ENCODE results near the gene FMN2.

GRCh38 chr1:240117930-240118329, 26.2 kb downstream of the FMN2 start:
- TF ChIP-seq CTCF (conservative IDR thresholded peaks at IDR 0.05; ENCODE audit: low read depth, low read length) (no peak), EZH2 (IDR thresholded peaks at IDR 0.05; ENCODE audit: low read length, unreplicated experiment) (no peak), EZH2phosphoT487 (IDR thresholded peaks at IDR 0.05; ENCODE audit: borderline replicate concordance, low read length) (no peak)

Data from PC-3 (cell line).